ENCODE data around the gene CCDC68.
"Not testable (repeated sequence)": the region's sequence is repeated elsewhere in the genome, so short reads cannot be mapped to it uniquely, and the experiment has no call there.

Gene CCDC68

GRCh38 chr18:54856105-54856646 lies 103.1 kb downstream of the CCDC68 start:
- no peak overlapping the region for H3K27ac ChIP-seq (ENCODE audit: extremely low read depth, low read depth, low read length)
- H3K4me3 ChIP-seq (ENCODE audit: low read depth, low read length), result no peak overlapping the region
- no peaks in the 10 kb centered on the region for H3K9me3 ChIP-seq (ENCODE audit: control insufficient read depth, insufficient read depth, low read depth, low read length)
- no peak for TF ChIP-seq ZNF76 (tag by site-specific recombination; IDR thresholded peaks at IDR 0.05; ENCODE audit: borderline replicate concordance, low read depth)
- TF ChIP-seq ZNF510 (tag by site-specific recombination; IDR thresholded peaks at IDR 0.05; ENCODE audit: insufficient replicate concordance), result no peak
- TF ChIP-seq ZNF623 (tag by site-specific recombination; IDR thresholded peaks at IDR 0.05), result peak; percentile 71
- no peak for TF ChIP-seq ZNF473 (tag by site-specific recombination; IDR thresholded peaks at IDR 0.05)
- POLR2A ChIA-PET, result no interaction called here
- H3K4me1 ChIP-seq (ENCODE audit: control insufficient read depth, insufficient read depth, low read length), result no peaks in the 10 kb centered on the region
- H3K36me3 ChIP-seq (ENCODE audit: control insufficient read depth in 2 of 2, insufficient read depth in 1 of 2, low read length in 2 of 2), result no peaks in the 10 kb centered on the region
- CTCF ChIA-PET, result no interaction called here

GRCh38 chr18:54855050-54855449 lies 104.2 kb downstream of the CCDC68 start:
- POLR2A ChIA-PET; H3K9me3 ChIP-seq (ENCODE audit: control insufficient read depth, insufficient read depth, low read depth, low read length); H3K36me3 ChIP-seq (ENCODE audit: control insufficient read depth in 2 of 2, insufficient read depth in 1 of 2, low read length in 2 of 2); H3K4me1 ChIP-seq (ENCODE audit: control insufficient read depth, insufficient read depth, low read length); H3K4me3 ChIP-seq (ENCODE audit: low read depth, low read length); H3K27ac ChIP-seq (ENCODE audit: extremely low read depth, low read depth, low read length): not testable (repeated sequence)
- peak; percentile 76; the same call in 1 of the 2 replicates for TF ChIP-seq ZNF610 (tag by site-specific recombination; IDR thresholded peaks at IDR 0.05; ENCODE audit: borderline replicate concordance)
- CTCF ChIA-PET, result interaction anchor here (1.1 kb wide), 1 partner anchor 10 kb away, joined by 3 read pairs; no protein-coding TSS in a partner anchor

DNA sequence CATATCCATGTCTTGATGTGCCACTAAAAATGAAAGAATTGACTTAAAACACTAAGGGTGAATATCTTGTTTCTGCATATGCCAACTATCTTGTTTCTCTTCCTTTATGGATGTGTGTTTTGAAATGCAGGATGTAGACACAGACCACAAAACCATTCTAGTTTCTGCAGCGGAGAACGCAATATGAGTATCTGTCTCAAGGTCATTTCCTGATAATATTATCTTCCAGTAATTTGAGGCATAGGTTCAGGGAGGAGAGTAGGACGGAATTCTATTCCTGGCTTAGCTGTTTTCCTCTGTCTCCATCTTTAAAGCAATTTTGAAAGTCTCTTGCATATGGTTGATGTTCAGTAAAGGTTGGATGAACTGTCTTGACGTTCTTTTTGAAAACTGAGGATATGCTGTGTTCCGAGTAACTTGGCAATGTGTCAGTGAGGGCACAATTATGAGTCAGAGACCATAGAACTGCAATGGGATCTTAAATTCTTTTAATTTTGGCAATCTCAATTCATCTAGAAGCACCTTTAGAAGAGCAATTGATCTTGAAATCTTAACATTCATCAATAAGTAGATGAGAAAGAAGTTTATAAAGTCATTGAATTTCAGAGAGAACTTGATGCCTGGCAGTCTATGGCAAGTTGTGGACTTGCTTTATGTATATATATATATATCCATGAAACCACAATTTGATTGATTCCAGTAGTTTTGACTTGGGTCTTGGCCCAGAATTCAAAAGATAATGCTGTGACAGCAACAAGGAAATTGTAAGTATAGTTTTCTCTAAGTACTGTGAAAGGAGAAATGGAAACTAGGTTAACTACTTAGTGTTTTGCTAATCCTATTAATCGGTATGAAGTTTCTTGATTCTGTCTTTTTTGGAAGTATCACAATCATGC lies 106.2 kb downstream of the CCDC68 start:
- no peaks in the 10 kb centered on the region for H3K9me3 ChIP-seq (ENCODE audit: control insufficient read depth, insufficient read depth, low read depth, low read length)
- H3K4me3 ChIP-seq (ENCODE audit: low read depth, low read length), result no peak overlapping the region
- TF ChIP-seq ZNF10 (tag by site-specific recombination; IDR thresholded peaks at IDR 0.05), result no peak
- no peak for TF ChIP-seq FEZF1 (tag by site-specific recombination; IDR thresholded peaks at IDR 0.05)
- TF ChIP-seq ZBTB48 (tag by site-specific recombination; IDR thresholded peaks at IDR 0.05), result no peak
- no peak for TF ChIP-seq ZNF23 (tag by site-specific recombination; IDR thresholded peaks at IDR 0.05; ENCODE audit: borderline replicate concordance)
- TF ChIP-seq ZNF843 (tag by site-specific recombination; IDR thresholded peaks at IDR 0.05), result no peak
- no peak for TF ChIP-seq EGR2 (tag by site-specific recombination; IDR thresholded peaks at IDR 0.05; ENCODE audit: low read depth)
- no peak for TF ChIP-seq ZNF223 (tag by site-specific recombination; IDR thresholded peaks at IDR 0.05)
- no peak for TF ChIP-seq ZNF514 (tag by site-specific recombination; IDR thresholded peaks at IDR 0.05)
- no peak for TF ChIP-seq ZNF549 (tag by site-specific recombination; IDR thresholded peaks at IDR 0.05)
- H3K27ac ChIP-seq (ENCODE audit: extremely low read depth, low read depth, low read length), result no peak overlapping the region
- ChIA-PET POLR2A (no interaction called here), CTCF (no interaction called here)
- no peaks in the 10 kb centered on the region for H3K36me3 ChIP-seq (ENCODE audit: control insufficient read depth in 2 of 2, insufficient read depth in 1 of 2, low read length in 2 of 2)
- H3K4me1 ChIP-seq (ENCODE audit: control insufficient read depth, insufficient read depth, low read length), result no peaks in the 10 kb centered on the region

Measured in HEK293 (cell line).